SK-N-SH treated with all-trans-retinoic acid at 6 μM for 48 hours (cell line): Measurements from ENCODE around the gene DSCAM.

Source experiments
- CSDC2 ChIP-seq: fragments of 250-450 bp; sonication (Bioruptor Pico); IDR thresholded peaks from 2 replicates; pipeline ENCODE4 v1.5.0; 2020; ENCODE audit warnings: mild to moderate bottlenecking, moderate library complexity
- ESRRG ChIP-seq: fragments of 250-450 bp; sonication (Bioruptor Pico); IDR thresholded peaks from 2 replicates; pipeline ENCODE4 v1.6.1; 2021; ENCODE audit warnings: mild to moderate bottlenecking
- TCF4 ChIP-seq: fragments of 250-450 bp; sonication (Bioruptor Pico); IDR thresholded peaks from 2 replicates; pipeline ENCODE4 v1.8.0; 2021; ENCODE audit warnings: mild to moderate bottlenecking, moderate library complexity, borderline replicate concordance
- TSHZ2 ChIP-seq: fragments of 250-450 bp; sonication (Bioruptor Pico); IDR thresholded peaks from 2 replicates; pipeline ENCODE4 v1.5.0; 2020; ENCODE audit warnings: mild to moderate bottlenecking, moderate library complexity
- ZNF565 ChIP-seq: fragments of 450-650 bp; formaldehyde crosslinking; conservative IDR thresholded peaks from 2 replicates; pipeline ENCODE4 v1.5.0; 2020; ENCODE audit warnings: low read depth, mild to moderate bottlenecking, moderate library complexity
- TF ChIP-seq, protein P1 (sequence below): fragments of 250-450 bp; sonication (Bioruptor Pico); IDR thresholded peaks from 2 replicates; pipeline ENCODE4 v1.8.0; 2020; ENCODE audit warnings: mild to moderate bottlenecking, moderate library complexity, borderline replicate concordance

DNA sequence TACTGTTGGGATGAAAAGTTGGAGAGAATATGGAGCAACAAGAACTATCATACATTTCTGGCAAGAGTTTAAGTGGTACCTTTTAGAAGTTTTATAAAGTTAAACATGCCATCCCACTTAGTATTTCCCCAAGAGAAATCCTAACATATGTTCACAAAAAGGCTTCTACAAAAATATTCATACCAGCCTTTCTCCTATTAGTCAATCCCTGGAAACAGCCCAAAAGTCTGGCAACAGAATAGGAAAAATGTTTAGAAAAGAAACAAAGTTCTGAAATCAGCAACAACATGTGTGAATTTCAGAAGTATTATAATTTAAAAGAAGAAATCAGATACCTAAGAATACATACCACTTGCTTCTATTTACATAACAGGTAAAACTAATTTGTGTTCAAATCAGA is 271.0 kb downstream of the DSCAM start:
- no peak for TF ChIP-seq TSHZ2 (CRISPR knock-in tag)
- TF ChIP-seq CSDC2 (CRISPR knock-in tag): no peak
- no peak for TF ChIP-seq TCF4 (CRISPR knock-in tag)
- no peak for TF ChIP-seq ZNF565
- no peak for TF ChIP-seq ESRRG (CRISPR knock-in tag)
- TF ChIP-seq, protein P1, sequence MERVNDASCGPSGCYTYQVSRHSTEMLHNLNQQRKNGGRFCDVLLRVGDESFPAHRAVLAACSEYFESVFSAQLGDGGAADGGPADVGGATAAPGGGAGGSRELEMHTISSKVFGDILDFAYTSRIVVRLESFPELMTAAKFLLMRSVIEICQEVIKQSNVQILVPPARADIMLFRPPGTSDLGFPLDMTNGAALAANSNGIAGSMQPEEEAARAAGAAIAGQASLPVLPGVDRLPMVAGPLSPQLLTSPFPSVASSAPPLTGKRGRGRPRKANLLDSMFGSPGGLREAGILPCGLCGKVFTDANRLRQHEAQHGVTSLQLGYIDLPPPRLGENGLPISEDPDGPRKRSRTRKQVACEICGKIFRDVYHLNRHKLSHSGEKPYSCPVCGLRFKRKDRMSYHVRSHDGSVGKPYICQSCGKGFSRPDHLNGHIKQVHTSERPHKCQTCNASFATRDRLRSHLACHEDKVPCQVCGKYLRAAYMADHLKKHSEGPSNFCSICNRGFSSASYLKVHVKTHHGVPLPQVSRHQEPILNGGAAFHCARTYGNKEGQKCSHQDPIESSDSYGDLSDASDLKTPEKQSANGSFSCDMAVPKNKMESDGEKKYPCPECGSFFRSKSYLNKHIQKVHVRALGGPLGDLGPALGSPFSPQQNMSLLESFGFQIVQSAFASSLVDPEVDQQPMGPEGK (CRISPR knock-in tag): no peak
